CD4-positive, alpha-beta memory T cell (primary cell): ENCODE measurements around the gene ZMIZ2. TPM values are rescaled to one million over a fixed set of nuclear protein-coding genes. Genes with fewer than 3 reads are reported as not detected.
A peak's percentile ranks its signal among the peaks of the same experiment; 100 is the strongest.

Source experiments
- CTCF ChIA-PET: fragments of 350-600 bp; sonication (Branson Sonifier 250); formaldehyde crosslinking; loops from one replicate; lab custom pipeline; 2021; ENCODE audit warnings: inconsistent platforms; ENCODE audit not compliant: partially characterized antibody; lab: Charles Lee
- POLR2A ChIA-PET: fragments of 350-600 bp; sonication (Branson Sonifier 250); formaldehyde crosslinking; loops from one replicate; lab custom pipeline; 2021; ENCODE audit not compliant: partially characterized antibody; lab: Charles Lee
- DNase-seq, 5 donors: peaks; one replicate each; pipeline versions ENCODE4 v3.0.0 to v3.0.0-alpha.2; 2020 to 2022; ENCODE audit warnings: mixed read lengths in 1 of 5
- H3K27ac ChIP-seq: one replicate; pipeline ENCODE4 v1.7.0; 2013; ENCODE audit warnings: low read depth, low read length
- H3K27me3 ChIP-seq: 2 replicates; pipeline ENCODE4 v1.7.0; 2013; ENCODE audit warnings: mild to moderate bottlenecking, low read length, moderate library complexity; ENCODE audit not compliant: insufficient read depth
- H3K36me3 ChIP-seq: 2 replicates; pipeline ENCODE4 v1.7.0; 2013; ENCODE audit warnings: mild to moderate bottlenecking, low read length, moderate library complexity; ENCODE audit not compliant: insufficient read depth
- H3K4me1 ChIP-seq: 2 replicates; pipeline ENCODE4 v1.7.0; 2013; ENCODE audit warnings: mild to moderate bottlenecking, low read length, moderate library complexity; ENCODE audit not compliant: insufficient read depth
- H3K4me3 ChIP-seq, 2 donors: one replicate each; pipeline ENCODE4 v1.7.0; 2013; ENCODE audit warnings: low read length in 2 of 2, mild to moderate bottlenecking in 1 of 2
- H3K9me3 ChIP-seq, 2 donors: one replicate each; pipeline ENCODE4 v1.7.0; 2013; ENCODE audit warnings: low read length in 2 of 2, control low read depth in 1 of 2; ENCODE audit not compliant: control insufficient read depth in 1 of 2
- H3K27ac Mint-ChIP-seq, 7 donors: one replicate each; pipeline ENCODE4 v1.8.0; 2020 to 2021; ENCODE audit warnings: mixed read lengths in 7 of 7, mild to moderate bottlenecking in 6 of 7, inconsistent platforms in 3 of 7, moderate library complexity in 3 of 7
- H3K27me3 Mint-ChIP-seq, 2 donors: one replicate each; pipeline ENCODE4 v1.8.0; 2020 to 2021; ENCODE audit warnings: mixed read lengths in 2 of 2
- H3K36me3 Mint-ChIP-seq, 2 donors: one replicate each; pipeline ENCODE4 v1.8.0; 2020 to 2021; ENCODE audit warnings: mixed read lengths in 2 of 2, inconsistent platforms in 1 of 2, mild to moderate bottlenecking in 1 of 2
- H3K4me1 Mint-ChIP-seq, 4 donors: one replicate each; pipeline ENCODE4 v1.8.0; 2020 to 2021; ENCODE audit warnings: mixed read lengths in 4 of 4, mild to moderate bottlenecking in 1 of 4
- H3K4me3 Mint-ChIP-seq, 8 donors: one replicate each; pipeline ENCODE4 v1.8.0; 2020 to 2021; ENCODE audit warnings: mixed read lengths in 8 of 8, mild to moderate bottlenecking in 7 of 8, moderate library complexity in 6 of 8, inconsistent platforms in 3 of 8
- H3K9me3 Mint-ChIP-seq, 8 donors: one replicate each; pipeline ENCODE4 v1.8.0; 2020 to 2021; ENCODE audit warnings: mixed read lengths in 8 of 8, mild to moderate bottlenecking in 5 of 8, inconsistent platforms in 3 of 8, moderate library complexity in 1 of 8
- intact Hi-C: fragments of 100-400 bp; cut with micrococcal nuclease; formaldehyde crosslinking; loops from one replicate; pipeline ENCODE4 v1.15.1; 2023
- polyA plus RNA-seq, 2 donors: library from polyadenylated mRNA; unstranded; fragments of 300-500 nt; fragmentation: Illumina TruSeq; gene quantifications; one replicate each; pipeline ENCODE4 v1.2.3, GENCODE V29; 2021
- total RNA-seq, 2 experiments: library from RNA; stranded (reverse); gene quantifications; one replicate each; pipeline ENCODE4 v1.2.3, GENCODE V29; 2021

The ZMIZ2 gene
- total and polyA plus RNA-seq, 4 experiments from 2014 or later, result 1.1 to 170 (median 90.3) TPM

GRCh38 chr7:44706788-44707557 lies 41.7 kb upstream of the ZMIZ2 start:
- POLR2A ChIA-PET, result no interaction called here
- CTCF ChIA-PET, result interaction anchor here (0.6 kb wide), 1 partner anchor 429 kb away, joined by 3 read pairs; no protein-coding TSS in a partner anchor

GRCh38 chr7:44707558-44708230 lies 41.0 kb upstream of the ZMIZ2 start:
- no peak for DNase-seq
- H3K27ac Mint-ChIP-seq, result peak overlapping the region in 2 of 7 donors; percentile 18 to 43

More at GRCh38 chr7:44706788-44707557, 41.7 kb upstream of the ZMIZ2 start:
- Histone ChIP-seq H3K36me3 (peaks cover 29% of the 10 kb centered on the region), H3K27ac (no peak overlapping the region), H3K27me3 (no peaks in the 10 kb centered on the region), H3K4me3 (no peak overlapping the region), H3K4me1 (peaks cover 6% of the 10 kb centered on the region), H3K9me3 (no peaks in the 10 kb centered on the region)
- DNase-seq, result no peak
- Mint-ChIP-seq H3K4me1 (peaks cover 6 to 13% (median 8%) of the 10 kb centered on the region in 4 donors), H3K4me3 (no peak overlapping the region), H3K36me3 (peaks cover 29 to 51% of the 10 kb centered on the region in 2 donors), H3K9me3 (peaks cover 0 to 2% (median 0%) of the 10 kb centered on the region in 8 donors), H3K27ac (peak overlapping the region in 1 of 7 donors; percentile 18), H3K27me3 (no peaks in the 10 kb centered on the region)
- intact Hi-C loops, result loop anchor here (10.0 kb wide), 1 partner anchor 88 kb away; the partner anchor contains the start of gene PPIA

GRCh38 chr7:44709011-44709915 lies 39.4 kb upstream of the ZMIZ2 start:
- no peak for DNase-seq
- CTCF ChIA-PET, result interaction anchor here (0.8 to 1.2 kb wide), 2 partner anchors 135 to 144 kb away, joined by 3 read pairs; no protein-coding TSS in a partner anchor
- Histone ChIP-seq H3K9me3 (no peaks in the 10 kb centered on the region), H3K27ac (no peak overlapping the region), H3K27me3 (no peaks in the 10 kb centered on the region), H3K36me3 (peaks cover 26% of the 10 kb centered on the region), H3K4me1 (peaks cover 13% of the 10 kb centered on the region), H3K4me3 (no peak overlapping the region)
- no peak overlapping the region for H3K4me3 Mint-ChIP-seq
- H3K9me3 Mint-ChIP-seq, result no peaks in the 10 kb centered on the region
- H3K27me3 Mint-ChIP-seq, result no peaks in the 10 kb centered on the region
- POLR2A ChIA-PET, result no interaction called here
- peak overlapping the region in 4 of 7 donors; percentile 22 to 77 (median 56) for H3K27ac Mint-ChIP-seq
- peaks cover 10 to 29% (median 17%) of the 10 kb centered on the region in 4 donors for H3K4me1 Mint-ChIP-seq
- intact Hi-C loops, result loop anchor here (10.0 kb wide), 1 partner anchor 86 kb away; the partner anchor contains the start of gene PPIA
- H3K36me3 Mint-ChIP-seq, result peaks cover 19 to 38% of the 10 kb centered on the region in 2 donors

More at GRCh38 chr7:44707558-44708230, 41.0 kb upstream of the ZMIZ2 start:
- ChIA-PET POLR2A (interaction anchor here (0.6 kb wide), 1 partner anchor 316 kb away, joined by 3 read pairs; no protein-coding TSS in a partner anchor), CTCF (no interaction called here)
- H3K9me3 ChIP-seq, result no peaks in the 10 kb centered on the region
- peaks cover 10 to 20% (median 13%) of the 10 kb centered on the region in 4 donors for H3K4me1 Mint-ChIP-seq
- H3K27me3 ChIP-seq, result no peaks in the 10 kb centered on the region
- no peak overlapping the region for H3K27ac ChIP-seq
- no peak overlapping the region for H3K4me3 ChIP-seq
- H3K36me3 Mint-ChIP-seq, result peaks cover 26 to 48% of the 10 kb centered on the region in 2 donors
- intact Hi-C loops, result loop anchor here (10.0 kb wide), 1 partner anchor 87 kb away; the partner anchor contains the start of gene PPIA
- no peaks in the 10 kb centered on the region for H3K27me3 Mint-ChIP-seq
- peaks cover 13% of the 10 kb centered on the region for H3K4me1 ChIP-seq
- H3K9me3 Mint-ChIP-seq, result no peaks in the 10 kb centered on the region
- H3K36me3 ChIP-seq, result peaks cover 26% of the 10 kb centered on the region
- no peak overlapping the region for H3K4me3 Mint-ChIP-seq

GRCh38 chr7:44709945-44710596 lies 38.6 kb upstream of the ZMIZ2 start:
- Histone ChIP-seq H3K4me3 (no peak overlapping the region), H3K36me3 (peaks cover 26% of the 10 kb centered on the region), H3K9me3 (no peaks in the 10 kb centered on the region), H3K27me3 (no peaks in the 10 kb centered on the region), H3K4me1 (peaks cover 13% of the 10 kb centered on the region), H3K27ac (no peak overlapping the region)
- Mint-ChIP-seq H3K36me3 (peaks cover 19 to 35% of the 10 kb centered on the region in 2 donors), H3K27ac (peak overlapping the region; percentile 64 to 82 (median 74)), H3K4me3 (peak overlapping the region in 1 of 8 donors; percentile 15), H3K9me3 (no peaks in the 10 kb centered on the region), H3K4me1 (peaks cover 10 to 29% (median 17%) of the 10 kb centered on the region in 4 donors), H3K27me3 (no peaks in the 10 kb centered on the region)
- intact Hi-C loops, result loop anchor here (10.0 kb wide), 1 partner anchor 85 kb away; the partner anchor contains the start of gene PPIA
- peak in 1 of 5 donors; percentile 6 for DNase-seq
- ChIA-PET CTCF (interaction anchor here (1.2 kb wide), 2 partner anchors 122 to 145 kb away, joined by 3 to 4 read pairs; no protein-coding TSS in a partner anchor), POLR2A (interaction anchor here (0.6 kb wide), 1 partner anchor 136 kb away, joined by 3 read pairs; no protein-coding TSS in a partner anchor)

DNA sequence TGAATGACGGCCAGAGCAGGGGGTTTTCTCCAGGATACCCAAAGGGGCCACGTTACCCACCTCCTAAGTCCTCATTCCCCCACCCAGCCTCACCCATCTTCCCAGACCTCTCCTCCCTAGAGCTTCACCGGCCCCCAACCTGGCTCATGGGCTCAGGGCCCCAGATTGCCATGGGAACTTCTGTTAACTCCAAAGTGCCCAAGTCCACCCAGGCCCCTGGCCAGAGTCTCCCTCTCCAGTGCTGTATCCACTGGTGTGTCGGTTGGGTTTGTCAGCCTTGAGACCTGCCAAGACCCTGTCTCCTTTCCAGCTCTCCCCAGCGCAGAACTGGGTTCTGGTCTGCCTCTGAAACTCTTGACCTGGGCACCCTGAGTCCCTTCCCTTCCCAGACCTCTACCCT lies 37.1 kb upstream of the ZMIZ2 start:
- Histone ChIP-seq H3K27me3 (no peaks in the 10 kb centered on the region), H3K36me3 (peaks cover 26% of the 10 kb centered on the region), H3K4me1 (peaks cover 13% of the 10 kb centered on the region), H3K4me3 (no peak overlapping the region), H3K9me3 (no peaks in the 10 kb centered on the region), H3K27ac (peak overlapping the region; percentile 35)
- DNase-seq, result no peak
- Mint-ChIP-seq H3K4me1 (peaks cover 10 to 29% (median 17%) of the 10 kb centered on the region in 4 donors), H3K4me3 (no peak overlapping the region), H3K9me3 (no peaks in the 10 kb centered on the region), H3K36me3 (peaks cover 13 to 28% of the 10 kb centered on the region in 2 donors), H3K27me3 (no peaks in the 10 kb centered on the region), H3K27ac (peak overlapping the region; percentile 53 to 89 (median 81))
- ChIA-PET CTCF (no interaction called here), POLR2A (interaction anchor here (1.4 kb wide), 1 partner anchor 105 kb away, joined by 4 read pairs; the partner anchor contains the start of gene OGDH)
- intact Hi-C loops, result no loop called here

DNA sequence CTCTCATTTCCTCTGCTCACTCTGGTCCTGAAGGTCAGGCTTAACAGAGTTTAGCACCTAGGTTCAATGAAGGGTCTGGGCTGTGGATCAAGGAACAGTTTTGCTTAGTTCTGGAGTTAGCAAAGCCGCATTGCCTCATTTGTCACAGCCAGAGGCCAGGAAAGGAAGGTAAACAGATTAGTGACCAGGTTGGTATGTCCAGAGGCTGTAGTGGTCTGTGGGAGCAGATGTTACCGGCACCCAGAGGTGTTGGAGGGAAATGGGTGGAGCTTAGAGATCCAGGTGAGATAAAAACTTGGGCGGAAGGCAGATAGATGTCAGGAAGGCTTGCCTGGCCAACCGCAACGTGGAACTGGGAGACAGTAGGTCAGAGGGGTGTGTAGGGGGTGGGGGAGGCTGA lies 36.6 kb upstream of the ZMIZ2 start:
- H3K27ac ChIP-seq, result peak overlapping the region; percentile 35
- H3K27ac Mint-ChIP-seq, result peak overlapping the region; percentile 53 to 89 (median 81)
- intact Hi-C loops, result no loop called here
- peaks cover 10 to 29% (median 17%) of the 10 kb centered on the region in 4 donors for H3K4me1 Mint-ChIP-seq
- H3K36me3 Mint-ChIP-seq, result peaks cover 13 to 24% of the 10 kb centered on the region in 2 donors
- H3K27me3 ChIP-seq, result no peaks in the 10 kb centered on the region
- H3K4me3 ChIP-seq, result no peak overlapping the region
- peaks cover 13% of the 10 kb centered on the region for H3K4me1 ChIP-seq
- DNase-seq, result no peak
- no peaks in the 10 kb centered on the region for H3K27me3 Mint-ChIP-seq
- no peaks in the 10 kb centered on the region for H3K9me3 Mint-ChIP-seq
- ChIA-PET CTCF (no interaction called here), POLR2A (interaction anchor here (1.4 kb wide), 1 partner anchor 106 kb away, joined by 4 read pairs; the partner anchor contains the start of gene OGDH)
- H3K4me3 Mint-ChIP-seq, result peak overlapping the region in 3 of 8 donors; percentile 1 to 61 (median 43)
- H3K36me3 ChIP-seq, result peaks cover 24% of the 10 kb centered on the region
- H3K9me3 ChIP-seq, result no peaks in the 10 kb centered on the region
